ENCODE data around the gene RBMS1.

- TF ChIP-seq CTCF (IDR thresholded peaks at IDR 0.05; ENCODE audit: low read depth, low read length, poor library complexity, severe bottlenecking) = no peak
- no peak for TF ChIP-seq EZH2phosphoT487 (IDR thresholded peaks at IDR 0.05; ENCODE audit: borderline replicate concordance, low read length)
These were observed 16.6 kb downstream of the RBMS1 start for GRCh38 chr2:160477032-160477431.

Data from DOHH2 (cell line).